GM23248 (cell line): ENCODE measurements around the gene ARHGEF1.

Source experiments
- EZH2 ChIP-seq: fragments of 200-600 bp; sonication (generic); IDR thresholded peaks from 2 replicates; pipeline ENCODE4 v1.6.1; 2018; ENCODE audit warnings: antibody characterized with exemption, mild to moderate bottlenecking; ENCODE audit not compliant: insufficient read depth, poor library complexity, severe bottlenecking
- EZH2phosphoT487 ChIP-seq: fragments of 200-600 bp; sonication (generic); IDR thresholded peaks from 2 replicates; pipeline ENCODE4 v1.6.1; 2018; ENCODE audit warnings: antibody characterized with exemption, moderate library complexity, mild to moderate bottlenecking, low read depth; ENCODE audit not compliant: insufficient read depth

- TF ChIP-seq EZH2phosphoT487 (no peak), EZH2 (no peak)
Measured at GRCh38 chr19:41888926-41889325, 5.9 kb downstream of the ARHGEF1 start.
